HG03060 (cell line): ENCODE data around the gene MAPRE3.

Experiments
- ATAC-seq: cut with Tn5 transposase; IDR thresholded peaks from one replicate; pipeline ENCODE4 v1.9.1; 2021; ENCODE audit warnings: low read depth, moderate number of reproducible peaks; ENCODE audit not compliant: unreplicated experiment

MAPRE3 gene

GRCh38 chr2:26948800-26949199, 21.6 kb upstream of the MAPRE3 start:
- no peak for ATAC-seq

GRCh38 chr2:26950246-26950645, 20.2 kb upstream of the MAPRE3 start:
- ATAC-seq = no peak

- ATAC-seq = no peak
These were observed 19.2 kb upstream of the MAPRE3 start for GRCh38 chr2:26951236-26951635.

GRCh38 chr2:26952374-26952773, 18.1 kb upstream of the MAPRE3 start:
- no peak for ATAC-seq

- ATAC-seq = no peak
These were observed 16.3 kb upstream of the MAPRE3 start for GRCh38 chr2:26954135-26954534.

- no peak for ATAC-seq
These were observed 13.4 kb upstream of the MAPRE3 start for GRCh38 chr2:26957041-26957440.

- ATAC-seq = no peak
These were observed 12.9 kb upstream of the MAPRE3 start for GRCh38 chr2:26957534-26957933.

- no peak for ATAC-seq
These were observed 11.1 kb upstream of the MAPRE3 start for GRCh38 chr2:26959331-26959730.

- no peak for ATAC-seq
These were observed 5.8 kb upstream of the MAPRE3 start for GRCh38 chr2:26964446-26965130.

GRCh38 chr2:26968001-26968400, 2.4 kb upstream of the MAPRE3 start:
- no peak for ATAC-seq

GRCh38 chr2:26969077-26969844, 1.2 kb upstream of the MAPRE3 start:
- no peak for ATAC-seq

GRCh38 chr2:26970928-26971627, 641 bp downstream of the MAPRE3 start:
- no peak for ATAC-seq

GRCh38 chr2:26971911-26972786, 1.7 kb downstream of the MAPRE3 start:
- ATAC-seq = no peak

- ATAC-seq = no peak
These were observed 3.9 kb downstream of the MAPRE3 start for GRCh38 chr2:26974352-26974751.

GRCh38 chr2:26975102-26975501, 4.7 kb downstream of the MAPRE3 start:
- ATAC-seq = no peak

GRCh38 chr2:26975656-26976055, 5.2 kb downstream of the MAPRE3 start:
- no peak for ATAC-seq

GRCh38 chr2:26976237-26976636, 5.8 kb downstream of the MAPRE3 start:
- ATAC-seq = no peak

- ATAC-seq = no peak
These were observed 6.6 kb downstream of the MAPRE3 start for GRCh38 chr2:26977012-26977411.

GRCh38 chr2:26978061-26978596, 7.7 kb downstream of the MAPRE3 start:
- no peak for ATAC-seq

- no peak for ATAC-seq
These were observed 9.3 kb downstream of the MAPRE3 start for GRCh38 chr2:26979741-26980140.
